ENCODE measurements around the gene KCNIP1. TPM values are rescaled to one million over a fixed set of nuclear protein-coding genes. Genes with fewer than 3 reads are reported as not detected.

KCNIP1 gene
- total and polyA plus RNA-seq, 2 of the 8 experiments (the other 6 are each of a cell fraction or from before 2014, with no cell fraction given) = 0.52 to 0.83 TPM

GRCh38 chr5:170585273-170585948, 81.6 kb downstream of the KCNIP1 start (continued):
- TF ChIP-seq CBX8 (IDR thresholded peaks at IDR 0.05; ENCODE audit: borderline replicate concordance, low read depth, low read length) (no peak), SP2 (IDR thresholded peaks at IDR 0.05; ENCODE audit: low read length) (no peak), SIRT6 (IDR thresholded peaks at IDR 0.05; ENCODE audit: low read length) (no peak), ATF2 (IDR thresholded peaks at IDR 0.05; ENCODE audit: low read length) (no peak), SIX5 (IDR thresholded peaks at IDR 0.05; ENCODE audit: low read depth, low read length) (no peak), SRF (IDR thresholded peaks at IDR 0.05; ENCODE audit: low read depth, low read length) (no peak)

Data from H1 (cell line).